T-cell (primary cell): Measurements from ENCODE around the gene CCDC149. TPM values are rescaled to one million over a fixed set of nuclear protein-coding genes. Genes with fewer than 3 reads are reported as not detected.
A peak's percentile ranks its signal among the peaks of the same experiment; 100 is the strongest.
"Not testable (repeated sequence)": the region's sequence is repeated elsewhere in the genome, so short reads cannot be mapped to it uniquely, and the experiment has no call there.

Experiments
- ATAC-seq, 4 experiments: fragments of 200-7000 bp in 3 of 4; fragments of 150-1000 bp in 1 of 4; cut with Tn5 transposase; replicated peaks in 1 of 4; 1 replicate in 3 of 4; 2 replicates in 1 of 4; pipeline ENCODE4 v1.10.0; 2021; ENCODE audit warnings: moderate library complexity in 3 of 4, mild to moderate bottlenecking in 2 of 4, moderate number of reproducible peaks in 1 of 4
- CTCF ChIA-PET, 2 donors: fragments of 300-600 bp; sonication (Branson Sonifier 250); formaldehyde crosslinking; loops; one replicate each; lab custom pipeline; 2022; ENCODE audit warnings: antibody characterized with exemption in 2 of 2; lab: Charles Lee
- POLR2A ChIA-PET, 2 donors: fragments of 300-600 bp; sonication (Branson Sonifier 250); formaldehyde crosslinking; loops; one replicate each; lab custom pipeline; 2022; ENCODE audit warnings: antibody characterized with exemption in 2 of 2; lab: Charles Lee
- DNase-seq, 35 experiments: peaks; one replicate each; pipeline versions ENCODE4 v3.0.0 to v3.0.0-alpha.2; 2013 to 2023
- H3K27ac ChIP-seq: one replicate; pipeline ENCODE4 v1.5.1; 2013; ENCODE audit warnings: low read length
- H3K27me3 ChIP-seq, 2 experiments: replicated peaks in 1 of 2; 1 replicate in 1 of 2; 2 replicates in 1 of 2; pipeline versions ENCODE4 v1.6.1 to v1.7.0; 2013; ENCODE audit warnings: low read length in 1 of 2, mixed read lengths in 1 of 2; ENCODE audit not compliant: control insufficient read depth in 2 of 2, insufficient read depth in 2 of 2; ENCODE audit errors: extremely low read depth in 1 of 2
- H3K36me3 ChIP-seq, 2 donors: 1 replicate in 1 of 2; 2 replicates in 1 of 2; pipeline versions ENCODE4 v1.6.1 to v1.7.0; 2013; ENCODE audit warnings: low read length in 1 of 2; ENCODE audit not compliant: control insufficient read depth in 2 of 2, insufficient read depth in 1 of 2; ENCODE audit errors: extremely low read depth in 1 of 2
- H3K4me1 ChIP-seq, 2 experiments: 1 replicate in 1 of 2; 2 replicates in 1 of 2; pipeline versions ENCODE4 v1.6.1 to v1.7.0; 2013; ENCODE audit warnings: low read length in 2 of 2, mixed read lengths in 1 of 2; ENCODE audit not compliant: insufficient read depth in 2 of 2, control insufficient read depth in 1 of 2; ENCODE audit errors: extremely low read depth in 1 of 2
- H3K4me3 ChIP-seq, 2 donors: 1 replicate in 1 of 2; 2 replicates in 1 of 2; pipeline versions ENCODE4 v1.5.1 to v1.7.0; 2013; ENCODE audit warnings: mild to moderate bottlenecking in 2 of 2, low read length in 1 of 2, moderate library complexity in 1 of 2; ENCODE audit not compliant: control insufficient read depth in 1 of 2; ENCODE audit errors: extremely low read depth in 1 of 2
- H3K9me3 ChIP-seq: 2 replicates; pipeline ENCODE4 v1.7.0; 2013
- H3K27ac Mint-ChIP-seq, 2 donors: one replicate each; pipeline ENCODE4 v1.8.0; 2020 to 2021; ENCODE audit warnings: mild to moderate bottlenecking in 2 of 2, mixed read lengths in 2 of 2
- H3K27me3 Mint-ChIP-seq, 2 donors: one replicate each; pipeline ENCODE4 v1.8.0; 2021 to 2022; ENCODE audit warnings: mixed read lengths in 2 of 2
- H3K36me3 Mint-ChIP-seq: one replicate; pipeline ENCODE4 v1.8.0; 2021; ENCODE audit warnings: mixed read lengths
- H3K4me1 Mint-ChIP-seq, 3 donors: one replicate each; pipeline ENCODE4 v1.8.0; 2020 to 2022; ENCODE audit warnings: mixed read lengths in 3 of 3, mild to moderate bottlenecking in 1 of 3
- H3K4me3 Mint-ChIP-seq, 3 donors: one replicate each; pipeline ENCODE4 v1.8.0; 2020 to 2022; ENCODE audit warnings: mild to moderate bottlenecking in 3 of 3, mixed read lengths in 3 of 3, moderate library complexity in 3 of 3
- H3K9me3 Mint-ChIP-seq, 3 donors: one replicate each; pipeline ENCODE4 v1.8.0; 2020 to 2022; ENCODE audit warnings: mixed read lengths in 3 of 3
- WGBS: methylation state at CpG from one replicate; pipeline ENCODE4 v1.1.5; 2013; ENCODE audit warnings: missing lambda C conversion rate; ENCODE audit not compliant: insufficient coverage; 5-methylcytosine and 5-hydroxymethylcytosine counted together
- total RNA-seq, 35 experiments: library from RNA in 6 of 35; stranded (reverse) in 6 of 35; fragments of 120-200 nt in 1 of 35; gene quantifications; one replicate each; pipeline versions ENCODE4 v1.2.1 to v1.2.4 and lab custom pipeline; 2013 to 2026

CCDC149 gene
- total RNA-seq, 5 donors from 2014 or later (not counting 1 experiment from before 2014, with no cell fraction given): 0.20 to 0.41 (median 0.25) TPM; not detected in 2

DNA sequence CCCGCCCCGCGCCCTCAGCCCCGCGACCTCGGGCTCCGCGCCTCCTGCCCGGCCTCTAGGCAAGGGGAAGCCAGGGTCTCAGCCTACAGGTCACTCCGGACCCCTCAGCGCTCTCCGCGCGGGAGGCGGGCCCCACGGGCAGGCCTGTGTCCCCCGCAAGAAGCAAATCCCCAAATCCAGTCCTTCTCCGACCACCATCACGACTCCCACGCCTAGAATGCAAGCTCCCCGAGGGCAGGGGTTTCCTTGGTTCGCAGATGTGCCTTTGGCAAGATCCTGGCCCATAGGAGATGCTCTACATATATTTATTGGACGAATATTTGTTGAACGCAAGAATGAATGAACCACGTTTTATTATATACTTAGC lies 260 bp upstream of the CCDC149 start:
- peaks cover 4 to 8% (median 8%) of the 10 kb centered on the region in 3 donors for H3K9me3 Mint-ChIP-seq
- Histone ChIP-seq H3K36me3 (no peaks in the 10 kb centered on the region), H3K4me1 (no peaks in the 10 kb centered on the region), H3K27ac (no peak overlapping the region), H3K27me3 (peaks cover 0 to 28% of the 10 kb centered on the region in 2 experiments), H3K4me3 (peak overlapping the region in 1 of 2 donors; percentile 17), H3K9me3 (no peaks in the 10 kb centered on the region)
- no peak overlapping the region for H3K27ac Mint-ChIP-seq
- WGBS: 10% methylated on average over 20 of the region's 25 CpGs
- H3K4me1 Mint-ChIP-seq: peaks cover 1 to 4% (median 3%) of the 10 kb centered on the region in 3 donors
- H3K4me3 Mint-ChIP-seq: peak overlapping the region in 1 of 3 donors; percentile 54
- CTCF ChIA-PET: no interaction called here
- no peaks in the 10 kb centered on the region for H3K36me3 Mint-ChIP-seq
- DNase-seq: no peak
- peaks cover 49 to 53% of the 10 kb centered on the region in 2 donors for H3K27me3 Mint-ChIP-seq
- POLR2A ChIA-PET: no interaction called here
- ATAC-seq: no peak

DNA sequence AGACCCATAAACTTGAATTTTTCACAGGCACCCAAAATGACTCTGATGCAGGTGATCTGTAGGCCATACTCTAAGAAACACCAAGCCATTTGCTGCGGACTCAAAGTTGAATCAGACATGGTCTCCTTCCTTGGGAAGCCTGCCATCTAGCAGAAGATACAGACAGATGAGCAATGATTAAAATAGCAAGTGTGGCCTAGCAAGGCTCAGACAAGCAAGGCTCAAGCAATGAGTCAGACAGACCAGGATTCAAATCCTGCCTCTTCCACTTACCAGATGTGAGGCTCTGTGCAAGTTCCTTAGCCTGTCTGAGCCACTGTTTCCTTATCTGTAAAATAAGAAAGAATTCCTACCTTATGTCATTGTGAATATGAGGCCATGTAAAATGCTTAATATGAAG lies 2.3 kb downstream of the CCDC149 start:
- Mint-ChIP-seq H3K36me3 (no peaks in the 10 kb centered on the region), H3K9me3 (peaks cover 4 to 12% (median 11%) of the 10 kb centered on the region in 3 donors), H3K4me1 (peaks cover 1 to 4% (median 3%) of the 10 kb centered on the region in 3 donors), H3K27ac (no peak overlapping the region), H3K27me3 (peaks cover 33 to 37% of the 10 kb centered on the region in 2 donors), H3K4me3 (no peak overlapping the region)
- Histone ChIP-seq H3K4me3 (no peak overlapping the region), H3K9me3 (no peaks in the 10 kb centered on the region), H3K27me3 (peaks cover 0 to 14% of the 10 kb centered on the region in 2 experiments), H3K36me3 (no peaks in the 10 kb centered on the region), H3K4me1 (no peaks in the 10 kb centered on the region), H3K27ac (no peak overlapping the region)
- CTCF ChIA-PET: no interaction called here
- POLR2A ChIA-PET: no interaction called here
- 100% methylated on average over 1 of the region's 1 CpG for whole genome bisulfite sequencing
- DNase-seq: no peak
- ATAC-seq: no peak

DNA sequence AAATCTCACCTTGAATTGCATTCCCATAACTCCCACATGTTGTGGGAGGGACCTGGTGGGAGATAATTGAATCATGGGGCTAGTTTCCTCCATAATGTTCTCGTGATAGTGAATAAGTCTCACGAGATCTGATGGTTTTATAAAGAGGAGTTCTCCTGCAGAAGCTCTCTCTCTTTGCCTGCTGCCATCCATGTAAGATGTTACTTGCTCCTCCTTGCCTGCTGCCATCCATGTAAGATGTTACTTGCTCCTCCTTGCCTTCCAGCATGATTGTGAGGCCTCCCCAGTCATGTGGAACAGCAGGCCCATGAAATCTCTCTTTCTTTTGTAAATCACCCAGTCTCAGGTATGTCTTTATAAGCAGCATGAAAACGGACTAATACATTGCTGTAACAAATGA lies 3.2 kb downstream of the CCDC149 start:
- H3K4me3 Mint-ChIP-seq, H3K9me3 ChIP-seq, DNase-seq, H3K4me3 ChIP-seq, ATAC-seq, CTCF ChIA-PET, H3K4me1 Mint-ChIP-seq, H3K4me1 ChIP-seq, H3K27ac ChIP-seq, H3K36me3 Mint-ChIP-seq, H3K36me3 ChIP-seq, H3K27ac Mint-ChIP-seq, POLR2A ChIA-PET: not testable (repeated sequence)
- H3K27me3 ChIP-seq: peaks cover 0 to 13% of the 10 kb centered on the region in 2 experiments
- Mint-ChIP-seq H3K9me3 (peaks cover 4 to 12% (median 11%) of the 10 kb centered on the region in 3 donors), H3K27me3 (peaks cover 28 to 33% of the 10 kb centered on the region in 2 donors)
- 80% methylated on average over 1 of the region's 3 CpGs for WGBS

DNA sequence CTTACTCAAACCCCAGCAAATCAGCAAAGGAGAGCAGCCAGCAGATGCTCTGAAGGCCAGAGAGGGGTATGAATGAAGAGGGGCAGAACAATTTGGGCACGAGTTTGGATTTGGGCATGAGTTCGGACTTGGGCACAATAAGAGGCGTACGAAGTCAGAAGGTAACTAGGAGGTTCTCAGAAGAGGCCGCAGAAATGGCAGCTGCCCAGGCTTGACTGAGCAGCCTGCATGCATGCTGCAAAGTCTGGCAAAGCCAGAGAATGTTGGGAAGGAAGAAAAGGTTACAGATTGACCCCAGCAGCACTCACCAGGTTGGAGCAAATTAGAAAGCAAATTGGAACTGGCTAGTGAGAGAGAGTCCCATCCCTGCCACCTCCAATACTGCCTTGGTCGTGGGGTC lies 15.2 kb downstream of the CCDC149 start:
- Histone ChIP-seq H3K4me1 (no peaks in the 10 kb centered on the region), H3K4me3 (no peak overlapping the region), H3K27me3 (peaks cover 0 to 5% of the 10 kb centered on the region in 2 experiments), H3K27ac (no peak overlapping the region), H3K36me3 (no peaks in the 10 kb centered on the region), H3K9me3 (no peaks in the 10 kb centered on the region)
- ChIA-PET CTCF (interaction anchor here in 1 of 2 donors (0.7 kb wide), 1 partner anchor 340 kb away, joined by 3 read pairs; no protein-coding TSS in a partner anchor), POLR2A (no interaction called here)
- no peaks in the 10 kb centered on the region for H3K9me3 Mint-ChIP-seq
- H3K27ac Mint-ChIP-seq: no peak overlapping the region
- DNase-seq (no peak), ATAC-seq (no peak)
- WGBS: 70% methylated on average over 6 of the region's 6 CpGs
- H3K27me3 Mint-ChIP-seq: no peaks in the 10 kb centered on the region
- no peaks in the 10 kb centered on the region for H3K4me1 Mint-ChIP-seq
- H3K36me3 Mint-ChIP-seq: no peaks in the 10 kb centered on the region
- no peak overlapping the region for H3K4me3 Mint-ChIP-seq

DNA sequence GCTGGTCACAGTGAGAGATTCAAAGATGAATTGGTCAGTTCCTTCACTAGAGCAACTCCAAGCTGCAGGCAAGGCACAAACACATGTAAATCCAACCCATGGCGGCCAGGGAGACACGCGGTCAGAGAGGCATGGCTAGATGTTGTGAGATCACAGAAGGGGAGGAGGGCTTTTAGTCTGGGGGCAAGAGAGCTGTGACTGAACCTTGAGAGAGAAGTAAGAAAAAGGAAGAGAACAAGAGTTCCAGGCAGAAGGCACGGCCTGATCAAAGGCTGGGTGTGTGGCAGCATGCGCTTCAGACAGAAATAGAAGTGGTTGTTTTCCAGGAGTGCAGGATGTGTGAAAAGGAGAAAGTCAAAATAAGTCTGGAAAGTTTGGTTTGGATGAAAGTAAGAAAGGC lies 15.9 kb downstream of the CCDC149 start:
- Histone ChIP-seq H3K4me3 (no peak overlapping the region), H3K27me3 (peaks cover 0 to 5% of the 10 kb centered on the region in 2 experiments), H3K36me3 (no peaks in the 10 kb centered on the region), H3K4me1 (no peaks in the 10 kb centered on the region), H3K27ac (no peak overlapping the region), H3K9me3 (no peaks in the 10 kb centered on the region)
- no peaks in the 10 kb centered on the region for H3K36me3 Mint-ChIP-seq
- ATAC-seq (no peak), DNase-seq (no peak)
- H3K27ac Mint-ChIP-seq: no peak overlapping the region
- ChIA-PET POLR2A (no interaction called here), CTCF (no interaction called here)
- no peak overlapping the region for H3K4me3 Mint-ChIP-seq
- H3K9me3 Mint-ChIP-seq: no peaks in the 10 kb centered on the region
- no peaks in the 10 kb centered on the region for H3K4me1 Mint-ChIP-seq
- H3K27me3 Mint-ChIP-seq: no peaks in the 10 kb centered on the region
- WGBS: 77% methylated on average over 4 of the region's 5 CpGs

DNA sequence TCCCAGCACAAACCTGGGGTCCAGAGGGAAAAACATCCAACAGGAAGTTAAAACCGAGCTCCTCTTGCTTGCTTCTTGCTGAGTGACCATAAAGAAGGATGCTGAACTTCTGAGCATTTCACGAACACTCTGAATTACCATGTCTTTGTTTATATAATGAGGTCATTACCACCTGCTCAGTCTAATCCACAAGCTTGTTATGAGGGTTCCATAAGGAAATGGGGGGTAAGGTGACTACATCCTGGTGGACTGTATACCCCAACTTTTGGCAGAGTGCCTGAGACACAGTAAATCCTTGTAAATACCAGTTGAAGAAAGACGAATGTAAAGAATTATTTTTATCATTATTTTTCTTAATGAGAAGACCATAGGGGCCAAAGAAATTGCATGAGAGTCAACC lies 16.8 kb downstream of the CCDC149 start:
- peaks cover 0 to 5% of the 10 kb centered on the region in 2 experiments for H3K27me3 ChIP-seq
- H3K36me3 Mint-ChIP-seq: no peaks in the 10 kb centered on the region
- H3K4me1 ChIP-seq: no peaks in the 10 kb centered on the region
- H3K27me3 Mint-ChIP-seq: no peaks in the 10 kb centered on the region
- no peaks in the 10 kb centered on the region for H3K36me3 ChIP-seq
- no peak overlapping the region for H3K4me3 Mint-ChIP-seq
- H3K4me1 Mint-ChIP-seq: no peaks in the 10 kb centered on the region
- ChIA-PET CTCF (no interaction called here), POLR2A (interaction anchor here in 1 of 2 donors (0.7 kb wide), 1 partner anchor 12 kb away, joined by 3 read pairs; no protein-coding TSS in a partner anchor)
- ATAC-seq (no peak), DNase-seq (no peak)
- H3K9me3 ChIP-seq: no peaks in the 10 kb centered on the region
- H3K4me3 ChIP-seq: no peak overlapping the region
- no peak overlapping the region for H3K27ac ChIP-seq
- no CpG with 5 or more reads among the region's 3 CpGs for WGBS
- H3K9me3 Mint-ChIP-seq: no peaks in the 10 kb centered on the region
- no peak overlapping the region for H3K27ac Mint-ChIP-seq

DNA sequence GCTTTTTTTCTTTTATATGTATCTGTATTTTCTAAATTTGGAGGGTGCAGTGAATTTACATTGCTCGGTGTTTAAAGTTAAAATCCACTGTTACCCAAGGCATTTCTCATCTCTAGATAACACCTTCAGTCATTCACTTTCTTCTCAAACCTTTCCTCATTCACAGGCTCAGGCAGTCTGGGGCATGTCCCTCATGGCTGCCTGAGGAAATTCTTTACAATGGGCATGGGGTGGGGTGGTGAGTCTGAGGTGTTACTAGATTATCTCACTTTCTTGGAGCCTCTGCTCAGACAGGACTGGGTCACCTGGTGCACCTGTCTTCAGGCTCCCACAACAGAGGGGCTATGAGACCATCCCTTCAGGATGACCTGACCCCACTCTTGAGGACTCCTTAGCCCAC lies 17.4 kb downstream of the CCDC149 start:
- H3K9me3 ChIP-seq: no peaks in the 10 kb centered on the region
- no peak overlapping the region for H3K27ac Mint-ChIP-seq
- CTCF ChIA-PET: no interaction called here

More for the DNA sequence above, 17.4 kb downstream of the CCDC149 start:
- ATAC-seq (no peak), DNase-seq (no peak)
- H3K4me1 Mint-ChIP-seq: no peaks in the 10 kb centered on the region
- H3K4me1 ChIP-seq: no peaks in the 10 kb centered on the region
- POLR2A ChIA-PET: no interaction called here
- no peaks in the 10 kb centered on the region for H3K9me3 Mint-ChIP-seq
- no peak overlapping the region for H3K4me3 Mint-ChIP-seq
- H3K27ac ChIP-seq: no peak overlapping the region
- H3K36me3 ChIP-seq: no peaks in the 10 kb centered on the region
- WGBS: no CpG with 5 or more reads among the region's 1 CpG
- H3K4me3 ChIP-seq: no peak overlapping the region
- H3K36me3 Mint-ChIP-seq: no peaks in the 10 kb centered on the region
- H3K27me3 ChIP-seq: peaks cover 0 to 5% of the 10 kb centered on the region in 2 experiments
- no peaks in the 10 kb centered on the region for H3K27me3 Mint-ChIP-seq
